T47D (cell line): ENCODE measurements around the gene ATP5PO.
A peak's percentile ranks its signal among the peaks of the same experiment; 100 is the strongest.

ENCODE experiments used
- DNase-seq, 2 experiments: peaks; one replicate each; pipeline versions ENCODE4 v3.0.0 to v3.0.0-alpha.2; 2011 to 2012; ENCODE audit warnings: low read depth in 1 of 2, low spot score in 1 of 2
- JUND ChIP-seq: IDR thresholded peaks from 2 replicates; pipeline ENCODE4 v1.6.1; 2012; ENCODE audit warnings: low read depth
- in situ Hi-C: cut with HindIII; loops from 2 replicates; pipeline ENCODE4 v1.10.0; 2016; ENCODE audit warnings: low sequenced_read_pairs, low pct_unique_long_range_greater_than_20kb

ATP5PO gene

GRCh38 chr21:33890187-33890586 is 25.4 kb downstream of the ATP5PO start:
- TF ChIP-seq JUND: no peak
- in situ Hi-C loops: no loop called here

GRCh38 chr21:33886321-33886720 is 29.3 kb downstream of the ATP5PO start:
- no peak for DNase-seq
- no peak for TF ChIP-seq JUND
- in situ Hi-C loops: no loop called here

More at GRCh38 chr21:33890187-33890586, 25.4 kb downstream of the ATP5PO start:
- DNase-seq: no peak

- in situ Hi-C loops: no loop called here
- no peak for TF ChIP-seq JUND
- no peak for DNase-seq
These were observed 30.5 kb downstream of the ATP5PO start for GRCh38 chr21:33885172-33885514.

GRCh38 chr21:33884376-33885171 is 31.0 kb downstream of the ATP5PO start:
- in situ Hi-C loops: no loop called here
- TF ChIP-seq JUND: no peak
- DNase-seq: peak in 1 of 2 experiments; percentile 10

DNA sequence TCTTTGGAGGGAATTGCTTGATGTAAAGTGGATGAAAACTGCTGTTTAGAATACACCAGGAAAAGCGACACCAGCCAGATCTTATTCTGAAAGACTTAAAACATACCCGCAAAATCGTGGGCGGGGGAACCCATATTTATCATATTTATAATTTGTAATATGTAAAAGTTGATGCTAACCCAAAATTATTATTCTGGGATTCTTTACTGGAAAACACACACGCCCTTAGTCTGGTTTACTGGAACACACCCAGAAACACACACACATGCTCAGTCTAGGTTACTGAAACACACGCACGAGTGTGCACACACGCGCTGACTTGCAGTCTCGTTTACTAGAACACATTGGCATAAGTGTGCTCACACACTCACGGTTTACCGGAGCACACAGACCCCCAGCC is 32.5 kb downstream of the ATP5PO start:
- no peak for DNase-seq
- no peak for TF ChIP-seq JUND
- in situ Hi-C loops: no loop called here

DNA sequence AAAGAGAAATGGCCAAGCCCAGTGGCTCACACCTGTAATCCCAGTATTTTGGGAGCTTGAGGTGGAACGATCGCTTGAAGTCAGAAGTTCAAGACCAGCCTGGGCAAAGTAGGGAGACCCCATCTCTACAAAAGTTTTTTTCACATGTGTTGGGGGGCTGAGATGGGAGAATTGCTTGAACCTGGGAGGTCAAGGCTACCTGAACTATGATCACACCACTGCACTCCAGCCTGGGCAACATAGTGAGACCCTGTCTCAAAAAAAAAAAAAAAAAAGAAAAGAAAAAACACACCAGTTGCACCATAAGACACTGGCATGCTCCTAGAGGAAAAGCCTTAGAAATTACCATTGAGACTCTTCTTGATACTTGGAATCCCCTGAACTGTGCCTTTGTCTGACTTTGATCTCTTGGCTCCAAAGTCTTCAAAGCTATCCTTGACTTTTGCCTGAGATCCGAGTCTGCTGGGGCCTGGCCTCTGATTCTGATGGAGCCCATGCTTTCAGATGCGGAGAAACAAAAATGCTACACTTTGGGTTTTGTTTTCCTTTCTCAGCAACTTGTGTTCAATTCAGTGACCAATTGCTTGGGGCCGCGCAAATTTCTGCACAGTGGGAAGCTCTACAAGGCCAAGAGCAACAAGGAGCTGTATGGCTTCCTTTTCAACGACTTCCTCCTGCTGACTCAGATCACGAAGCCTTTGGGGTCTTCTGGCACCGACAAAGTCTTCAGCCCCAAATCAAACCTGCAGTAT is 33.7 kb downstream of the ATP5PO start:
- in situ Hi-C loops: no loop called here
- TF ChIP-seq JUND: no peak

DNA sequence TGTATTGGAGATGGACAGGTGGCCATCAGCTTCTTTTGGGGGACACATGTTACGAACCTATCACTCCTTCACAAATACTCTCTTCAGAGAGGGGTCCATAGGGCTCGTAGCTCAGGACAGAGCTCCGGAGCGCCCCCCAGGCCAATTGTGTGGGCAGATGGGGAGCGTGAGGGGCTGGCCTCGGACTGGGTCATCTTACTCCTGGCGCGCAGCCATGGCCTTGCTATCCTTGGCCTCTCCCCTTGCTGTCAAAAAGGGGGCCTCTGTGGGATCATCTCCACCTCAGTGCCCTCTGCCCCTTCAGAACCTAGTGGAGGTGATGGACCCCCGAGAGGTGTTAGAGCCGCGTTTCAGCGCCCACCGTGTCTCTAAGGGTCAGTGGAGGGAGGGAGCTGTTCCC is 35.0 kb downstream of the ATP5PO start:
- DNase-seq: no peak
- TF ChIP-seq JUND: no peak
- in situ Hi-C loops: no loop called here

More for the DNA sequence above, 33.7 kb downstream of the ATP5PO start:
- DNase-seq: no peak

- TF ChIP-seq JUND: no peak
- in situ Hi-C loops: no loop called here
- no peak for DNase-seq
These were observed 36.8 kb downstream of the ATP5PO start for GRCh38 chr21:33878824-33879223.

DNA sequence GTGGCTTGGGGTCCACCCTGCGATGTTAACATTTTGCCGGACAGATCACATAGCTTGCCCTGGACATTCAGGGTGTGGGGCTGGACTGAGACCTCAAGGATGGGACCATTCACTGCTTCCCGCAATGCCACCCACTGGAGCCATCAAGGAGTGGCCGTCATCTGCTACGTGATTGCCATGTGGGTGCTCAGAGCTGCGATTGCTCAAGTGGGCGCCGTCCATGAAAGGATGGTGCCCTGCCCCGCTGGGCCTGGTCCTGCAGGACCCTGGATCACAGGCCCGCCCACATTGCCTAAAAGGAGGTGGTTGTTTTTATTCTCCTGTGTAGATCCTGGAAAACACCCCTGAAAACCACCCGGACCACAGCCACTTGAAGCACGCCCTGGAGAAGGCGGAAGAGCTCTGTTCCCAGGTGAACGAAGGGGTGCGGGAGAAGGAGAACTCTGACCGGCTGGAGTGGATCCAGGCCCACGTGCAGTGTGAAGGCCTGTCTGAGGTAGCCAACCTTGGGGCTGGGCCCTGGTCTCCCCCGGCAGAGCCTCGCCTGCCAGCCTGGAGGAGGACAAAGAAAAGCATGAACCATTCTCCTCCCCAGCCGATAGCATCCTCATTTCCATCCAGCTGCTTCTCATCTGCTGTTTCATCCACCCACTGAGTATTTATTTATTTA is 40.4 kb downstream of the ATP5PO start:
- no peak for DNase-seq
- in situ Hi-C loops: no loop called here
- no peak for TF ChIP-seq JUND

GRCh38 chr21:33874161-33874560 is 41.4 kb downstream of the ATP5PO start:
- no peak for TF ChIP-seq JUND
- in situ Hi-C loops: no loop called here
- DNase-seq: no peak

- in situ Hi-C loops: no loop called here
- DNase-seq: no peak
- TF ChIP-seq JUND: no peak
These were observed 42.6 kb downstream of the ATP5PO start for GRCh38 chr21:33872881-33873515.

DNA sequence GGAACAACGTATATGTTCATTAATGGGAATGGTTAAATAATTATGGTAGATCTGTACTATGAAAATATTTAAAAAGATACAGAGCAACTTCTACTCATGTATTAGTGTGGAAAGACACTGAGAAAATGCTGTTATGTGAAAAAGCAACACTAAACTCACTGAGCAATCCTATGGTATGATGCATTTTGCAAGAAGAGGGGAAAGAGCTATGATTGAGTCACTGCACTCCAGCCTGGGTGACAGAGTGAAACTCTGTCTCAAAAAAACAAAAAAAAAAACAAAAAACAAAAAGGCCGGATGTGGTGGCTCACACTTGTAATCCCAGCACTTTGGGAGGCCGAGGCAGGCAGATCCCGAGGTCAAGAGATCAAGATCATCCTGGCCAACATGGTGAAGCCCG is 44.4 kb downstream of the ATP5PO start:
- in situ Hi-C loops: no loop called here
- no peak for TF ChIP-seq JUND
- no peak for DNase-seq

DNA sequence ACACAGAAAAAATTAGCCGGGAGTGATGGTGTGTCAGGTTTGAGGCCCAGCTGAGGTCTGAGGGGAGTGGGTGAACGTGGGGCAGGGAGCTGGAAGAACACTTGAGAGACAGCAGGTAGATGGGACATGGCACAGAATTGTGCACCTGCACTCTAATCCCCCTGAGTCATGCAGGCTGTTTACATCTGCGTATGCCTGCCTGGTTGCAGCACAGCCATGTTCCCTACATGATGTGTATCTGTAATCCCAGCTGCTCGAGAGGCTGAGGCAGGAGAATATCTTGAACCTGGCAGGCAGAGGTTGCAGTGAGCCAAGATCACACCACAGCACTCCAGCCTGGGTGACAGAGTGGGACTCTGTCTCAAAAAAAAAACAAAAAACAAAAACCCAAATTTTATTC is 44.8 kb downstream of the ATP5PO start:
- in situ Hi-C loops: no loop called here
- no peak for TF ChIP-seq JUND
- DNase-seq: no peak
